GM18508 (cell line): Measurements from ENCODE around the gene LLGL1.
"Not testable (repeated sequence)": the region's sequence is repeated elsewhere in the genome, so short reads cannot be mapped to it uniquely, and the experiment has no call there.

Experiments used
- ATAC-seq: cut with Tn5 transposase; IDR thresholded peaks from one replicate; pipeline ENCODE4 v1.9.1; 2021; ENCODE audit warnings: moderate number of reproducible peaks; ENCODE audit not compliant: insufficient read depth, unreplicated experiment

The LLGL1 gene

GRCh38 chr17:18191967-18192366 is 33.5 kb upstream of the LLGL1 start:
- no peak for ATAC-seq

GRCh38 chr17:18194394-18194793 is 31.0 kb upstream of the LLGL1 start:
- no peak for ATAC-seq

GRCh38 chr17:18194804-18195203 is 30.6 kb upstream of the LLGL1 start:
- ATAC-seq = no peak

GRCh38 chr17:18195246-18195645 is 30.2 kb upstream of the LLGL1 start:
- no peak for ATAC-seq

DNA sequence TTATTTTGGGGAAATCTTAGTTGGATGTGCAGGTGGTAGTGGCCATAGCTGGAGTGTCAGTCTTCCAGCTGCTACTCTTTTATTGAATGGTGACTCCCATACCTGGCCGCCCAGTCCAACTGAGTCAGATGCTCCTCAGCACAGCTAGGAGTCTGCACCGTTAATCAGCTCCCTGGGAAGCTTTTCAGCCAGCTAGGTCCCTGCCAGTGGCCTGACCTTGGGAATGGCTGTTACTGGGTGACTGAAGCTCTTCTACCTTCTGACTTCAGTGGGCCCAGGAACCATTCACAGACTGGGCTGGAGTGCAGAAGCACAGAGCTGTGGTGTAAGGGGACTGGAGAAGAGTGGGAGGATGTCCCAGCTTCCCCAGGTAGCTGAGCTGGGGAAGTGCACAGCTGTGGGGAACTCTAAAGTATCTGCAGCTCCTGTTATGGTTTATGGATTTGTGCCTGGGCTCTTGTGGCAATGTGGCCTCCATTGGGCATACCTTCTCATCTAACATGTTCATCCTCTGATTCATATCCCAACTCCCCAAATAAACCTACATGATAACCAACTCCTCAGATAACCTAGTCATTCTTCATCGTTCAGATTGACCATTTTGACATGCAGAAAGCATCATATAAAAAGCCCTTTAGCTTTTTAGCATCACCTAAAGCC is 27.8 kb upstream of the LLGL1 start:
- ATAC-seq = no peak

DNA sequence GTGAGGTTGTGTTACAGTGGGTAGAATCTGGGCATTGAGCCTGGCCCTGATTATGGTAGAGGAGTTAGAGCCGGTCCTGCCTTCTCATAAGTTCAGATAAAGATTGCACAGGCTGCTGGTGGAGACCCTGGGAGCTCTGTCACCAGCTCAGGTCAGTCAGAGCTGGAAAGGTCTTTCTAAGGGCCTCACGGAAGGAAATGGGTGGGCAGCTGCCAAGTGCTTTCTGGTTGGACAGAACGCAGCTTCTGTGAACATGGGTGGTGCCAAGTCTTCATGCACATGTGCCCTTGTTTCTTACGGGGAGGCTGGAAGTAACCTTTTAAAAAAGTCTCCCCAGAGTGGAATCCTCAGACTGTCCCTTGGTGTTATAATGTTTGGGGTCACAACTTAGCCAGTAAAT is 26.9 kb upstream of the LLGL1 start:
- no peak for ATAC-seq

DNA sequence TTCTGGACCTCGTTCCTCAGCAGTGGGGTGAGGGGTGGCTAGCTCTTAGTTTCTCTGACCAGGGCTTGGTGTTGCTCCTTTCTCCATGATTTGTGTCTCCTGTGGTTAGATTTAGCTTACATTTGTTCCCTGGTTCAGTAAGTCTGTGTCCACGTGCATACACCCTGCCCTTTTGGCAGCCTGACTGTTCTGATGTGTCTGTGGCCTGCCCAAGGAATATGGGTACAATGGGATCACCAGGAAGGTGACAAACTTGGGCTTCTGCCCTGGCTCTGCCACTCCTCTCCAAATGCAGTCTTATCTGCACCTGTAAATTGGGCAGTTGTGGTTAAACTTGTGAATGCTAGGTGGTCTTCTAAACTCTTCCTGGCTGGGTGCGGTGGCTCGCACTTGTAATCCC is 24.3 kb upstream of the LLGL1 start:
- no peak for ATAC-seq

DNA sequence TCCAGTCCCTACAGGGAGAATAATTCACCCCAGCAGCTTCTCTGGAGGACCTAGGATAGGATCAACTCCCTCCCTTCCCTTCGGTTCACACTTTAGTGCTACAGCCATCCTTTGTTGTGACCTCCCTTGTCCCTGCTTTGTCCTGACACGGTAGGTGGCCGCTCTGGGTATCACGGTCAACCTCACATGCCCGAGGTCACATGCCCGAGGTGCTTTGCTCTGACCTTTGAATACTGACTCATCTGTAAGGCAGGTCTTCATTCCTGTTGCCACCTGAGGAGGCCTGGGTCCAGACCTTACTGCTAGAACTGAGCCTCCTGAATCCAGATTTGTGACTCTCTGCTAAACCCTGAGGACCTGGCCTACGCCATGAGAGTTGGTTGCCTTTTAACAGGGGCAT is 22.1 kb upstream of the LLGL1 start:
- ATAC-seq = no peak

DNA sequence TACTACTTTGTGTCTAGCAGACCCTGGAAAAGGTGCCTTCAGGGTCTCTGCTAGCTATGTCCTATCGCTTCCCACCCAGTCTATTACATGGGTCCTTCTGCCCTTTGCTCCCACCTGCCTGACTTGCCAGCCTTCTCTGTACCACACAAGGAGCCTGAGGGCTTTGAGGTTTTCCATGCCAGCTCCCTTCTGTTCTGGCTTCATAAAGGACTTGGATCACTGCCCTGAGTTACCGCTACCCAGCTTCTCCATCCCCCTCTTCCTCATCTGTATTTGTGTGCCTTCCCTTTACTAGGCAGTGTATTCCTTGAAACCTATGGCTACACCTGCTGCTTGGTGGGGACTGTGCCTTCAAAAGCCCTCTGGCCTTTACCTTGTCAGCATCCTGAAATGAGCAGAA is 19.6 kb upstream of the LLGL1 start:
- no peak for ATAC-seq

- ATAC-seq = no peak
Observed at GRCh38 chr17:18206962-18207361, 18.5 kb upstream of the LLGL1 start.

DNA sequence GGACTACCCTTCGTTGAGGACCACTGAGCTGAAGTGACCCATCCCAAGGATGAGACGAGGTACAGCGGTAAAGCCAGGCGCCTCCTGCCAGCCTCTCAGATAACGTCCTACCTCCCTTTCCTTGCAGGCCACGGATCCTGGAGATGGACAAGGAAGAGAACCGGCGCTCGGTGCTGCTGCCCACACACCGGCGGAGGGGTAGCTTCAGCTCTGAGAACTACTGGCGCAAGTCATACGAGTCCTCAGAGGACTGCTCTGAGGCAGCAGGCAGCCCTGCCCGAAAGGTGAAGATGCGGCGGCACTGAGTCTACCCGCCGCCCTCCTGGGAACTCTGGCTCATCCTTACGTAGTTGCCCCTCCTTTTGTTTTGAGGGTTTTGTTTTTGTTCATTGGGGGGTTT is 17.3 kb upstream of the LLGL1 start:
- ATAC-seq = no peak

DNA sequence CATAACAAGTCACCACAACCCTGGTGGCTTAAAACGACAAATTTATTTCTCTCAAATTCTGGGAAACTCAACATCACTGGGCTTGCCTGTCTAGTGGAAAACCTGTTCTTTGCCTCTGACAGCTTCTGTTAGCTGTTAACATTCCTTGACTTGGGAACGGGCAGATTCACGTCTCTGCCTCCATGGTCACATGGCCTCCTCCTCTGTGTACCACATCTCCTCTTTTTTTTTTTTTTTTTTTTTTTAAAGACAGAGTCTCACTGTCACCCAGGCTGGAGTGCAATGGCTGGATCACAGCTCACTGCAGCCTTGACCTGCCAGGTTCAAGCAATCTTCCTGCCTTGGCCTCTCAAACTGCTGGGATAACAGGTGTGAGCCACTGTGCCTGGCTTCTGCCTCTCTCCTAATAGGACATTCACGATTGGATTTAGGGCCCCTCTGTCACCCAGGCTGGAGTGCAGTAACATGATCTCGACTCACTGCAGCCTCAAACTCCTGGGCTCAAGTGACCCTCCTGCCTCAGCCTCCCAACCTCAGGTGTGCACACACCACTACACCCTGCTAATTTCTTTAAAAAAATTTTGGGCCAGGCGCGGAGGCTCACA is 11.7 kb upstream of the LLGL1 start:
- ATAC-seq = no peak

DNA sequence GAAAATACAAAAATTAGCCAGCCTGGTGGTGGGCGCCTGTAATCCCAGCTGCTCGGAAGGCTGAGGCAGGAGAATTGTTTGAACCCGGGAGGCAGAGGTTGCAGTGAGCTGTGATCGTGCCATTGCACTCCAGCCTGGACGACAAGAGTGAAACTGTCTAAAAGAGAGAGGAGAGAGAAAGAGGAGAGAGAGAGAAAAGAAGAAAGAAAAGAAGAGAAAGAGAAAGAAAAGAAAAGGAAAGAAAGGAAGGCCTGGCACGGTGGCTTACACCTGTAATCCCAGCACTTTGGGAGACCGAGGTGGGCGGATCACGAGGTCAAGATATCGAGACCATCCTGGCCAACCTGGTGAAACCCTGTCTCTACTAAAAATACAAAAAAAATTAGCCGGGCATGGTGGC is 8.5 kb upstream of the LLGL1 start:
- ATAC-seq = not testable (repeated sequence)

GRCh38 chr17:18217412-18218015 is 7.9 kb upstream of the LLGL1 start:
- no peak for ATAC-seq

DNA sequence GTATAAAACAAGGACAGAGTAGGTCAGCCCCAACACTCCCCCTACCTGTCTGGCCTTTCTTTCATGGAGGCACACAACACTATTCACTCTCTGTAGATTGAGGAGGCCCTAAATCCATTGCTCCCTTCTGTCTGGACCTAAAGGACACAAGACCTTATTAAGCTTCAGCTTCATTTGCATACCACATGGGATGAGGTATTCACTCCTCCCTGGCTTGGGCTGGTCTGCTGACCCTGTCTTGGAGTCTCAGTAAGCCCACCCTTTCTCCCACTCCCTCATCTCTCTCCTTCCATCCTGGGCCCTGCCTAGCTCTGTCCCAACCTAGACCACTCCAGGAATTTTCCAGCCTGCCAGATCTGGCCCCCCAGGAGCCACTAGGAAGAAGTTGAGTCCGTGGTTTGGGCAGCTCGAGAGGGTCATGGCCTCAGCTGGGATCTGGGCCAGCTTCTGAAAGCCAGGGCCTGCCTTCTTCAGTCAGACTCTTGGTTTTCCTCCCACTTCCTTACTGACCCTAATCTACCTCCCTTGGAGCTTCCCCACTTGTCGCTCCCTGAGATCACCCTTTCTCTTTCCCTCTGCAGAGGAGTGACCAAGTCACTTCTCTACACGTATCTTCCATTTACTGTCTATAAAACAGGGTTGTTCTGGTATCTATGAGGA is 6.5 kb upstream of the LLGL1 start:
- no peak for ATAC-seq

DNA sequence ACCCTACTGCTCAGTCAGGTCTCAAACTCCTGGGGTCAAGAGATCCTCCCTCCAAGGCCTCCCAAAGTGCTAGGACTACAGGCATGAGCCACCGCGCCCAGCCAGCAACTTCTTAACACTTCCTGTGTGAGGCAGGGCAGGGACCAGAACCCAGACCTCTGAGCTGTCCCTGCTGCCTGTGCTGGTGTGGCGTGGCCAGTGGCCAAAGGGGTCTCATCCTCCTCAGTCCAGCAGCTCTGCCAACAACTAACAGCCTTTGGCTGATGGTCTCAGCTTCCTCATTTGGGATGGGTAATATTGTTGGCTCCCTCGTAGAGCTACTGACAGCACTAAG is 1.4 kb upstream of the LLGL1 start:
- ATAC-seq = no peak

GRCh38 chr17:18224387-18225120 is 881 bp upstream of the LLGL1 start:
- no peak for ATAC-seq

GRCh38 chr17:18225642-18226283 is 328 bp downstream of the LLGL1 start:
- ATAC-seq = no peak

GRCh38 chr17:18226284-18226945 is 980 bp downstream of the LLGL1 start:
- no peak for ATAC-seq

DNA sequence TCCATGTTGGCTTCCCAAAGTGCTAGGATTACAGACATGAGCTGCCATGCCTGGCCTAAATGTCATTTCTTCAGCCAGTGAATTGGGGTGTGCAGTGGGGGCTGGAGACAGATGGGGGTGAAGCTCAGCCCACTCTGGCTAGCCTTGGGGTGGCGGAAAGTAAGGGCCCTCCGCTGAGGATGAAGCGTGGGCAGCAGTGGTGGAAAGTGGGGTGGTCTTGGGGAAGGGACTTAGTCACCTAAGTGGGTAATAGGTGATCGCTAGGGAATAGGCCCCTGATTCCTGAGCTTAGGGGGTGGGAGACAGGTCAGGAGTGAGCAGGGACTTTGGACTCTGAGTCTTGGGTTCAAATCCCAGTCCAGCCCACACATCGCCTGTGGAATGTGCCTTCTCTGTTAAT is 2.2 kb downstream of the LLGL1 start:
- no peak for ATAC-seq
